ENCODE measurements around the gene OSBPL9. TPM values are rescaled to one million over a fixed set of nuclear protein-coding genes. Genes with fewer than 3 reads are reported as not detected.

OSBPL9 gene
- total and polyA plus RNA-seq, 10 of the 15 experiments (the other 5 are each of a cell fraction or from before 2014, with no cell fraction given) = 25.9 to 156 (median 108) TPM

DNA sequence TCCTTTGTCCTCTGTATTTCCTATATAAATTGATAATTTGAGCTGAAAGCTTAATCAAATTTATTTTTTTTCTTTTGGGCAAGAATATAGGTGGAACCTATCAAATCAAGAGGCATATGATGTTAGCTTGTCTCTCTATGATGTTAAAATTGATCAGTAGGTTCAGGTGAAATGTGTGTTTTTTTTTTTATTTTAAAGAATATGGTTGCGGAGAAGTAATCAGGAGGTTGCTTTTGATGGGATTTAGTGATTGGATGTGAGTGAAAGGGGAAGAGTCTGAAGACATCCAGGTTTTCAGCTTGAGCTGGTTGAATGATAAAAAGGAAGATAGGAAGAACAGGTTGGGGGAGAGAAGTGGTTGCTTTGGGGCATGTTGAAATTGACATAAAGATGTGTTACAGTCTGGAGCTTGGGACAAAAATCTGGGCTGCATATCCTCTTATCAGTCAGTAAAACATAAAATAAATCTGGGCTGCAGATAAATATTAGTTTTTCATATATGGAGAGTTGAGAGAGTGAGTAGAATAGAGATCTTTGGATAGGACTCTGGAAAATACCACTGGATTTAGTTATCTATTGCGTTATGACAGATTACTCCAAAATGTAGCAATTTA, 5.1 kb downstream of the OSBPL9 start:
- FAIRE-seq = no peak
- in situ Hi-C loops (cut with MboI) = no loop called here

More for the DNA sequence above, 5.1 kb downstream of the OSBPL9 start:
- Histone ChIP-seq H3K4me3 (no peak overlapping the region), H3K79me2 (ENCODE audit: control insufficient read depth, insufficient read depth, low read length) (peaks cover 10% of the 10 kb centered on the region), H3K9ac (ENCODE audit: control insufficient read depth, insufficient read depth, low read length) (no peak overlapping the region), H2AFZ (ENCODE audit: control insufficient read depth, low read depth, low read length) (no peak overlapping the region), H3K36me3 (ENCODE audit: control insufficient read depth in 2 of 2, insufficient read depth in 2 of 2, low read length in 1 of 2) (no peaks in the 10 kb centered on the region), H3K4me2 (ENCODE audit: control insufficient read depth, insufficient read depth) (no peak overlapping the region), H3K4me1 (ENCODE audit: control insufficient read depth, insufficient read depth, low read length) (no peaks in the 10 kb centered on the region), H3K27ac (ENCODE audit: control insufficient read depth, insufficient read depth) (no peak overlapping the region), H3K27me3 (replicated peaks in 1 of 2; ENCODE audit: control insufficient read depth in 2 of 2, insufficient read depth in 2 of 2, low read length in 1 of 2) (no peaks in the 10 kb centered on the region), H3K9me3 (replicated peaks; ENCODE audit: control insufficient read depth, insufficient read depth, low read length) (no peaks in the 10 kb centered on the region), H4K20me1 (ENCODE audit: control insufficient read depth, insufficient read depth) (no peaks in the 10 kb centered on the region)
- ChIA-PET CTCF (interaction anchor here (0.6 to 6.6 kb wide), 6 partner anchors 39 to 274 kb away, joined by 3 to 64 read pairs (median 3); no protein-coding TSS in a partner anchor), RAD21 (ENCODE audit: unreplicated experiment) (interaction anchor here (1.0 kb wide), 1 partner anchor 129 kb away, joined by 3 read pairs; no protein-coding TSS in a partner anchor), POLR2A (interaction anchor here (0.7 to 1.0 kb wide), 2 partner anchors 68 to 111 kb away, joined by 3 to 4 read pairs; no protein-coding TSS in a partner anchor), SMC1A (ENCODE audit: uncharacterized antibody, unreplicated experiment) (interaction anchor here (1.0 to 11.9 kb wide), 5 partner anchors 9 to 146 kb away, joined by 3 to 95 read pairs (median 4); no protein-coding TSS in a partner anchor)
- intact Hi-C loops (cut with micrococcal nuclease; ENCODE audit: unreplicated experiment) = loop anchor here (10.0 kb wide), 1 partner anchor 113 kb away; no protein-coding TSS in a partner anchor
- ATAC-seq (no peak), DNase-seq (ENCODE audit: low read depth, low spot score) (no peak)
- TF ChIP-seq PML (IDR thresholded peaks at IDR 0.05; ENCODE audit: low read length) (no peak), FOXK2 (IDR thresholded peaks at IDR 0.05) (no peak), IRF4 (IDR thresholded peaks at IDR 0.05; ENCODE audit: low read depth, low read length) (no peak), ESRRA (IDR thresholded peaks at IDR 0.05; ENCODE audit: low read length) (no peak), SMAD1 (IDR thresholded peaks at IDR 0.05; ENCODE audit: low read depth, partially characterized antibody) (no peak), SMAD5 (IDR thresholded peaks at IDR 0.05; ENCODE audit: low read depth) (no peak), SPI1 (IDR thresholded peaks at IDR 0.05; ENCODE audit: borderline replicate concordance, insufficient read depth, low read depth, low read length) (no peak), CBX5 (IDR thresholded peaks at IDR 0.05; ENCODE audit: low read depth) (no peak), HCFC1 (IDR thresholded peaks at IDR 0.05; ENCODE audit: low read length) (no peak)
- TF ChIP-seq, protein P1, sequence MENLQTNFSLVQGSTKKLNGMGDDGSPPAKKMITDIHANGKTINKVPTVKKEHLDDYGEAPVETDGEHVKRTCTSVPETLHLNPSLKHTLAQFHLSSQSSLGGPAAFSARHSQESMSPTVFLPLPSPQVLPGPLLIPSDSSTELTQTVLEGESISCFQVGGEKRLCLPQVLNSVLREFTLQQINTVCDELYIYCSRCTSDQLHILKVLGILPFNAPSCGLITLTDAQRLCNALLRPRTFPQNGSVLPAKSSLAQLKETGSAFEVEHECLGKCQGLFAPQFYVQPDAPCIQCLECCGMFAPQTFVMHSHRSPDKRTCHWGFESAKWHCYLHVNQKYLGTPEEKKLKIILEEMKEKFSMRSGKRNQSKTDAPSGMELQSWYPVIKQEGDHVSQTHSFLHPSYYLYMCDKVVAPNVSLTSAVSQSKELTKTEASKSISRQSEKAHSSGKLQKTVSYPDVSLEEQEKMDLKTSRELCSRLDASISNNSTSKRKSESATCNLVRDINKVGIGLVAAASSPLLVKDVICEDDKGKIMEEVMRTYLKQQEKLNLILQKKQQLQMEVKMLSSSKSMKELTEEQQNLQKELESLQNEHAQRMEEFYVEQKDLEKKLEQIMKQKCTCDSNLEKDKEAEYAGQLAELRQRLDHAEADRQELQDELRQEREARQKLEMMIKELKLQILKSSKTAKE (IDR thresholded peaks at IDR 0.05; ENCODE audit: low read depth, poor library complexity, severe bottlenecking) = no peak
- TF ChIP-seq, protein P2, sequence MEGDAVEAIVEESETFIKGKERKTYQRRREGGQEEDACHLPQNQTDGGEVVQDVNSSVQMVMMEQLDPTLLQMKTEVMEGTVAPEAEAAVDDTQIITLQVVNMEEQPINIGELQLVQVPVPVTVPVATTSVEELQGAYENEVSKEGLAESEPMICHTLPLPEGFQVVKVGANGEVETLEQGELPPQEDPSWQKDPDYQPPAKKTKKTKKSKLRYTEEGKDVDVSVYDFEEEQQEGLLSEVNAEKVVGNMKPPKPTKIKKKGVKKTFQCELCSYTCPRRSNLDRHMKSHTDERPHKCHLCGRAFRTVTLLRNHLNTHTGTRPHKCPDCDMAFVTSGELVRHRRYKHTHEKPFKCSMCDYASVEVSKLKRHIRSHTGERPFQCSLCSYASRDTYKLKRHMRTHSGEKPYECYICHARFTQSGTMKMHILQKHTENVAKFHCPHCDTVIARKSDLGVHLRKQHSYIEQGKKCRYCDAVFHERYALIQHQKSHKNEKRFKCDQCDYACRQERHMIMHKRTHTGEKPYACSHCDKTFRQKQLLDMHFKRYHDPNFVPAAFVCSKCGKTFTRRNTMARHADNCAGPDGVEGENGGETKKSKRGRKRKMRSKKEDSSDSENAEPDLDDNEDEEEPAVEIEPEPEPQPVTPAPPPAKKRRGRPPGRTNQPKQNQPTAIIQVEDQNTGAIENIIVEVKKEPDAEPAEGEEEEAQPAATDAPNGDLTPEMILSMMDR (IDR thresholded peaks at IDR 0.05 in 2 of 3, conservative IDR thresholded peaks at IDR 0.05 in 1 of 3; ENCODE audit: control insufficient read depth in 2 of 3, extremely low read depth in 1 of 3, insufficient read depth in 1 of 3, low read depth in 3 of 3, low read length in 3 of 3) = no peak
- TF ChIP-seq, protein P3, sequence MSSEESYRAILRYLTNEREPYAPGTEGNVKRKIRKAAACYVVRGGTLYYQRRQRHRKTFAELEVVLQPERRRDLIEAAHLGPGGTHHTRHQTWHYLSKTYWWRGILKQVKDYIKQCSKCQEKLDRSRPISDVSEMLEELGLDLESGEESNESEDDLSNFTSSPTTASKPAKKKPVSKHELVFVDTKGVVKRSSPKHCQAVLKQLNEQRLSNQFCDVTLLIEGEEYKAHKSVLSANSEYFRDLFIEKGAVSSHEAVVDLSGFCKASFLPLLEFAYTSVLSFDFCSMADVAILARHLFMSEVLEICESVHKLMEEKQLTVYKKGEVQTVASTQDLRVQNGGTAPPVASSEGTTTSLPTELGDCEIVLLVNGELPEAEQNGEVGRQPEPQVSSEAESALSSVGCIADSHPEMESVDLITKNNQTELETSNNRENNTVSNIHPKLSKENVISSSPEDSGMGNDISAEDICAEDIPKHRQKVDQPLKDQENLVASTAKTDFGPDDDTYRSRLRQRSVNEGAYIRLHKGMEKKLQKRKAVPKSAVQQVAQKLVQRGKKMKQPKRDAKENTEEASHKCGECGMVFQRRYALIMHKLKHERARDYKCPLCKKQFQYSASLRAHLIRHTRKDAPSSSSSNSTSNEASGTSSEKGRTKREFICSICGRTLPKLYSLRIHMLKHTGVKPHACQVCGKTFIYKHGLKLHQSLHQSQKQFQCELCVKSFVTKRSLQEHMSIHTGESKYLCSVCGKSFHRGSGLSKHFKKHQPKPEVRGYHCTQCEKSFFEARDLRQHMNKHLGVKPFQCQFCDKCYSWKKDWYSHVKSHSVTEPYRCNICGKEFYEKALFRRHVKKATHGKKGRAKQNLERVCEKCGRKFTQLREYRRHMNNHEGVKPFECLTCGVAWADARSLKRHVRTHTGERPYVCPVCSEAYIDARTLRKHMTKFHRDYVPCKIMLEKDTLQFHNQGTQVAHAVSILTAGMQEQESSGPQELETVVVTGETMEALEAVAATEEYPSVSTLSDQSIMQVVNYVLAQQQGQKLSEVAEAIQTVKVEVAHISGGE (CRISPR knock-in tag; IDR thresholded peaks at IDR 0.05) = no peak
- WGBS (ENCODE audit: insufficient coverage, insufficient replicate concordance, low lambda C conversion rate, missing lambda C conversion rate) = 80% methylated on average over 2 of the region's 2 CpGs
- BruUV-seq (replicated peaks) = no TSS peak
